Retina (tissue), 1 donor: ENCODE measurements around the gene ACTL10.
"Not testable (repeated sequence)": the region's sequence is repeated elsewhere in the genome, so short reads cannot be mapped to it uniquely, and the experiment has no call there.

Experiments used
- DNase-seq: peaks from one replicate; pipeline ENCODE4 v3.0.0-alpha.2; 2016

The ACTL10 gene

DNA sequence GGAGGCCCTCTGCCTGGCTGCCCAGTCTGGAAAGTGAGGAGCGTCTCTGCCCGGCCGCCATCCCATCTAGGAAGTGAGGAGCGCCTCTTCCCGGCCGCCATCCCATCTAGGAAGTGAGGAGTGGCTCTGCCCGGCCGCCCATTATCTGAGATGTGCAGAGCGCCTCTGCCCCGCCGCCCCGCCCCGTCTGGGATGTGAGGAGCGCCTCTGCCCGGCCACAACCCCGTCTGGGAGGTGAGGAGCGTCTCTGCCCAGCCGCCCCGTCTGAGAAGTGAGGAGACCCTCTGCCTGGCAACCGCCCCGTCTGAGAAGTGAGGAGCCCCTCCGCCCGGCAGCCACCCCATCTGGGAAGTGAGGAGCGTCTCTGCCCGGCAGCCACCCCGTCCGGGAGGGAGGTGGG, 32.2 kb downstream of the ACTL10 start:
- not testable (repeated sequence) for DNase-seq

DNA sequence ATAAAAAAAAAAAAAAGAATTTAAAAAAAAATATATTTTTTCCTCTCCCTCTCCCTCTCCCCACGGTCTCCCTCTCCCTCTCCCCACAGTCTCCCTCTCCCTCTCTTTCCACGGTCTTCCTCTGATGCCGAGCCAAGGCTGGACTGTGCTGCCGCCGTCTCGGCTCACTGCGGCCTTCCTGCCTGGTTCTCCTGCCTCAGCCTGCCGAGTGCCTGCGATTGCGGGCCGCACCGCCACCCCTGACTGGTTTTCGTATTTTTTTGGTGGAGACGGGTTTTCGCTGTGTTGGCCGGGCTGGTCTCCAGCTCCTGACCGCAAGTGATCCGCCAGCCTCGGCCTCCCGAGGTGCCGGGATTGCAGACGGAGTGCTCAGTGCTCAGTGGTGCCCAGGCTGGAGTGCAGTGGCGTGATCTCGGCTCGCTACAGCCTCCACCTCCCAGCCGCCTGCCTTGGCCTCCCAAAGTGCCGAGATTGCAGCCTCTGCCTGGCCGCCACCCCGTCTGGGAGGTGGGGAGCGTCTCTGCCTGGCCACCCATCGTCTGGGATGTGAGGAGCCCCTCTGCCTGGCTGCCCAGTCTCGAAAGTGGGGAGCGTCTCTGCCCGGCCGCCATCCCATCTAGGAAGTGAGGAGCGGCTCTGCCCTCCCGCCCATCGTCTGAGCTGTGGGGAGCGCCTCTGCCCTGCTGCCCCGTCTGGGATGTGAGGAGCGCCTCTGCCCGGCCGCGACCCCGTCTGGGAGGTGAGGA, 34.1 kb downstream of the ACTL10 start:
- DNase-seq: not testable (repeated sequence)

DNA sequence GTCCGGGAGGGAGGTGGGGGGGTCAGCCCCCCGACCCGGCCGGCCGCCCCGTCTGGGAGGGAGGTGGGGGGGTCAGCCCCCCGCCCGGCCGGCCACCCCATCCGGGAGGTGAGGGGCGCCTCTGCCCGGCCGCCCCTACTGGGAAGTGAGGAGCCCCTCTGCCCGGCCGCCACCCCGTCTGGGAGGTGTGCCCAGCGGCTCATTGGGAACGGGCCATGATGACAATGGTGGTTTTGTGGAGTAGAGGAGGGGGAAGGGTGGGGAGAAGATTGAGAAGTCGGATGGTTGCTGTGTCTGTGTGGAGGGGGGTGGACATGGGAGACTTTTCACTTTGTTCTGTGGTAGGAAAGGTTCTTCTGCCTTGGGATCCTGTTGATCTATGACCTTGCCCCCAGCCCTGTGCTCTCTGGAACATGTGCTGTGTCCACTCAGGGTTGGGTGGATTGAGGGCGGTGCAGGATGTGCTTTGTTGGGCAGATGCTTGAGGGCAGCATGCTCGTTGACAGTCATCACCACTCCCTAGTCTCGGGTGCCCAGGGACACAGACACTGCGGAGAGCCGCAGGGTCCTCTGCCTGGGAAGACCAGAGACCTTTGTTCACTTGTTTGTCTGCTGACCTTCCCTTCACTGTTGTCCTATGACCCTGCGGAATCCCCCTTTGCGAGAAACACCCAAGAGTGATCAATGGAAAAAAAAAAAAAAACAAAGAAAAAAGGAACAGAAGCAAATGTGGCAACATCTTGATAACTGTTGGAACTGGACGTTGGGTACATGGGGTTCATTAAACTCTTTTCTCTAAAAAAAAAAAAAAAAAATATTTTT, 35.1 kb downstream of the ACTL10 start:
- no peak for DNase-seq

DNA sequence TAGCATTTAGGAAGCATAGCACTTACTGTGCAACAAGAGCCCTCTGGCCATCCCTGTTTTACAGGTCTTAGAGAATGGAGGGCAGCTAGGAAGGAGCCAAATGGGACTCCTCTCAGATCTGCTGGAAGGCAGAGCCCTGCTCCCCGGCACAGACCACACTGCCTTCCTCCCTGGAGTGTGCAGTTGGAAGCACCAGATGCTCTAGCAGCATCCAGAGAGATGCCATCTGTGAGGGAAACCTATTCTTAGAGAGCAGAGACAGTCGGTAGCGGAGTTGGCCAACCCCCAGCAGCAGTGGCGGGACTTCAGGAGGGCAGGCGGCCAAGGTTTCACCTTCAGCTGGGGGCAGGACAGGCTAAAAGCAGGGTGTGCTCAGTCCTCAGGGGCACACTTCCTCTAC, 36.1 kb downstream of the ACTL10 start:
- DNase-seq: no peak

DNA sequence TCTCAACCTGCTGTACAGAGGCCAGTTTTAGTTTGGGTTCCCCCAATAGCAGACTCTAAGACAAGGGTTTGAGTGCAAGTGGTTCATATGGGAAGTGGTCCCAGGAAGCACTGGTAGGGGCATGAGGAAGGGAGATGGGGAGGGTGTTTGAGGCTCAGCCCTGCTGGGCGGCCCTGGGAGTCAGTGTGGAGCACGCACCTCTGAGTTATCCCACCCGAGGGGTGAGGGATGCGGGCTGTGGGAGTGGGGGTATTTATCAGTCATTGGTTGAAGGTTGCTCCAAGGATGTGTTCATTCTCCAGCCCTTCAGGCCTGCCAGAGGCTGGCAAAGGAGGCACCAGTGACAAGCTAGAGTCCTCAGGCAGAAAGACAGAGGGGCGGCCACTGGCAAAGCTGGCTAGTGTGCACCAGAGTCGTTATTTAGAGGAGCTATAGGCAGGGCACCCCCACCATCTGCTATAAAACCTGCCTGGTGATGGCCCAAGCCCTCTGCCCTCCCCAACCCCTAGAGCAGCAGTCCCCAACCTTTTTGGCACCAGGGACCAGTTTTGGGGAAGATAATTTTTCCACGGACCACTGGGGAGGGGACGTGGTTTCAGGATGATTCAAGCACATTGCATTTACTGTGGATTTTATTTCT, 36.9 kb downstream of the ACTL10 start:
- no peak for DNase-seq

DNA sequence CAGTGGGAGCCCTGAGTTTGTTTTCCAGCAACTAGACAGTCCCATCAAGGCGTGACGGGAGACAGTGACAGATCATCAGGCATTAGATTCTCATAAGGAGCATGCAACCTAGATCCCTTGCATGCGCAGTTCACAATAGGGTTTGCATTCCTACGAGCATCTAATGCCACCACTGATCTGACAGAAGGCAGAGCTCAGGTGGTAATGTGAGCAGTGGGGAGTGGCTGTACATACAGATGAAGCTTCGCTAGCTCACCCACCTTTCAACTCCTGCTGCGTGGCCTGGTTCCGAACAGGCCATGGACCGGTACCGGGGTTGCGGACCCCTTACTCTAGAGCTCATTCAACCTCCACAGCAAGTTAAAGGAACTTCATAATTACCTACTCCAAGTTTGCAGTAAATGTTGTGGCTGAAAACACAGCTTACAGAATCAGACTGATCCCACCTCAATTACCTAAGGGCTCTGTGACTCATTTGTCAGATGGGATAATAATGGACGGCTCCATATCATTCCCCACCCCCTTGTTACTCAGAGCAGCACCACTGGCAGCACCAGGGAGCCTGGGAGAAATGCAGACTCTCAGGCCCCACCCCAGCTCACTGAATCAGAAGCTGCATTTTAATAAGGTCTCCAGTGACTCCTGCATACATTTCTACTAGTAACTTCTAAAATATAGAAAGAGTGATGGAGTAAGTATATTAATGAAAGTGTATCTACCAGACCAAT, 37.6 kb downstream of the ACTL10 start:
- no peak for DNase-seq

DNA sequence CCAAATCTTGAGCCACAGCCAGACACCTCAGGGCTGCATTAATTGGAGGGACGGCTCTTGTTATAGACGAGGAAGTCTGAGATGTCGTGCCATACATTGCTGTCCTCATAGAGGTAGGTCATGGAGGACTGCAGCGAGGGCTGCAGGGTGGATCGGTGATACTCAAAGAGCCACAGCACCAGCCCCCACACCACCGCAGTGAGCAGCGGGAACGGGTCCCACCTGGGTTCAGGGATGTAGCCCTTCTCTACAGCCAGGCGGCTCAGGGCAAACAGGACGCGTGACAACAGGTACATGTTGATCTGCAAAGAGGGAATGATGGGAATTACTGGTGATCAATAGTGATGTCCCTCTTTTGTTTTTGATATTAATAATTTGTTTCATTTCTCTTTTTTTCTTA, 40.9 kb downstream of the ACTL10 start:
- no peak for DNase-seq

DNA sequence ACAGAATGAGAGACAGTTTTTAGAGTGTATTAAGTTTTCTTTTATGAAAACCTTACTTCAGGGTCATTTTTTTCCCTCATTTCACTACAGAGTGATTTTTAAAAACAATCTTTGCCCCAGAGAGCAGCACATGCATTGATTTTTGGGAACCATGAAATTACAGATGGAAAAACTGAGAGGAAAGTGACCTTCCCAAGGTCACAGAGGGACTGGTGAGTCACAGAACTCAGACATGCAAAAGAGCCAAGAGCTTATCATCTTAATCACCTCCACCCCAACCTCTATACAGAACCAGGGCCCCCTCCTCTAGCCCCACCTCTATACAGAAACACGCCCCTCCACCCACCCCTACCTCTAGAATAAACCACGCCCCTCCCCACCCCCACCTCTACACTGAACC, 42.7 kb downstream of the ACTL10 start:
- no peak for DNase-seq

DNA sequence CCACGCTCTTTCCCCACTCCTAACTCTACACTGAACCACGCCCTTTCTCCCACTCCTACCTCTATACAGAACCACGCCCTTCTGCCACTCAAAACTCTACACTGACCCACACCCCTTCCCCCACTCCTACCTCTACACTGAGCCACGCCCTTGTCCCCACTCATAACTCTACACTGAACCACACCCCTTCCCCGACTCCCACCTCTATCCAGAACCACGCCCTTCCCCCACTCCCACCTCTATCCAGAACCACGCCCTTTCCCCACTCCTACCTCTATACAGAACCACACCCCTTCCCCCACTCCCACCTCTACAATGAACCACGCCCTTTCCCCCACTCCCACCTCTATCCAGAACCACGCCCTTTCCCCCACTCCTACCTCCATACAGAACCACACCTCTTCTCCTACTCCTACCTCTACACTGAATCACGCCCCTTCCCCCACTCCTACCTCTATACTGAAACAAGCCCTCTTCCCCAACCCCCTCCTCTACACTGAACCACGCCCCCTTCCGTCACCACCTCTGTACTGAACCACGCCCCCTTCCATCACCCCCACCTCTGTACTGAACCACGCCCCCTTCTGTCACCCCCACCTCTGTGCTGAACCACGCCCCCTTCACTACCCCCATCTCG, 43.3 kb downstream of the ACTL10 start:
- no peak for DNase-seq

DNA sequence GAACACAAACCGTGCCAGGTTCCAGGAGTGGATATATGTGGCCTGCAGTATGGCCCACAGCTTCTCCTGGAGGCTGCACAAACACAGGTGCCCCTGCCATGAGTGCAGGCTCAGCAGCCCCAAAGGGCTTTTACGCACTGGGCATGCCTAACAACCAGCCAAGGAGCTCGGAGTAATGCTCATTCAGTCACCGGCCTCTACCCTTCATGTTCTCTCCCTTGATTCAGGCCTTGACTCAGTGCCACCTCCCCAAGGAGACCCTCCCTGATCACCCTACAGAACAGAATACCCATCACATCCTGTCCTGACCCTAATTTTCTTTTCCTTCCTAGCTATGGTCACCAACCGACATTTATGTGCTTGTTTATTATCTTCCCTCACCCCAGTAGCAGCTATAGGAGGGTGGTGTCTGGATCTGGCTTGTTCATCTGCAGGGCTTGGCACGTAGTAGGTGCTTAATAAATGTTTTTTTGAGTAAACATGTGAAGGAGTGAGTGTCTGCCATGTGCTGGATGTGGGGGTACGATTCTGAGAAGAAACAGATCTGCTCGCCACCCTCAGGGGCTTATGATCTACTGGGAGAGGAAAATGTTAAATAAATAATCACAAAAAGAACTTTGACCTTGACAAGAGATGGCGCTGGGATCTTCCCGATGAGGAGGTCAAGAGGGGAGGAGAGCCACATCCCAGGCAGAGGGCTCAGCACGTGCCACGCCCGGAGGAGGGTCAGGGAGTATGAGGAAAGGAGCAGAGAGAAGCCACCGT, 44.1 kb downstream of the ACTL10 start:
- no peak for DNase-seq

DNA sequence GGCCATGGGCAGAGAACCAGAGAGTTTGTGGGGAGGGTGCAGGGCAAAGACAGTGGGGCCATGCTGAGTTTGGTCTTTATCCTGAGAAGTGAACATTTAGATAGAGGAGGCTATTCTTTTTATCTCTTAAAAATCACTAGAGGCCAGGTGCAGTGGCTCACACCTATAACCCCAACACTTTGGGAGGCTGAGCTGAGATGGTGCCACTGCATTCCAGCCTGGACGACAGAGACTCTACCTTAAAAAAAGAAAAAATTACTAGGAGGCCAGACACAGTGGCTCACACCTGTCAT, 44.6 kb downstream of the ACTL10 start:
- DNase-seq: no peak

DNA sequence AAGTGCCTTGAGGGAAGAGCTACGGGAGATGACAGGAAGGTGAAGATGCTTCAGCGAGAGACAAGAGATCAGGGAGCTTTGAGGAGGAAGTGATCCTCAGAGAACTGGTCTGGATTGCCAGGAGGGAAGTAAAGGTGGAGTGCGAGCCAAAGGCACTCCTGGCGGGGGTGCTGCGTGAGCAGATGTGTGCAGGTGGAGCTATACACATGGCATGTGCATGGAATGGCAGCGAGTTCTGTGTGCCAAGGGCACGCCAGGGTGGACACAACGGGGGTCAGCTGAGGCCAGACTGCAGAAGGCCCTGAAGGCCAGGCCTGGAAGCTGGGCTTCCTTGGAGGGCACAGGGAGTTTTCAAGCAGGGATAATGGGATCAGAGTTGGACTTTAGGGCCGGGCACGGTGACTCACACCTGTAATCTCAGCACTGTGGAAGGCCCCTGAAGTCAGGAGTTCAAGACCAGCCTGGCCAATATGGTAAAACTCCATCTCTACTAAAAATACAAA, 47.2 kb downstream of the ACTL10 start:
- DNase-seq: no peak

DNA sequence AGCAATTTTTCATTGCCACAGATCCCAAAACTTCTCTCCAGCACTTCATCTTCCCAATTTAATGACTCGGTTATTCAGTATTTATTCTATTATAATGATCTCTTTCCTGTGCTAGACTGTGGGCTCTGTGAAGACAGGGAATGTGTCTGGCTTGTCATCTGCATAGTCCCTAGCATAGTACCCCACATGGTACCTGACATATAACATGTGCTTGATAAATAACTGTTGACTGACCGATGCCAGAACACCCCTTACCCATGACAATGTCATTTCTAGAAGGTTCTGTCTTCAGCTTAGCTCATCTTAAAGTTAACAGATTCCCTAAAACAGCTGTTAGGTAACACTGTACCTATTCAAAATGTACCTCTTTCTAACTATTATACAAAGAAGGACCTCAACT, 49.8 kb downstream of the ACTL10 start:
- DNase-seq: no peak
